Peyer's patch (tissue), 4 donors: ENCODE measurements around the gene ENAH.

Experiments
- CTCF ChIP-seq, 6 experiments: fragments of 450-650 bp in 4 of 6; fragments of 200-600 bp in 2 of 6; sonication (generic) in 1 of 6; IDR thresholded peaks; one replicate each; pipeline ENCODE4 v1.5.1; 2017 to 2019; ENCODE audit warnings: antibody characterized with exemption in 6 of 6, mild to moderate bottlenecking in 3 of 6, moderate library complexity in 1 of 6
- POLR2A ChIP-seq, 2 donors: fragments of 450-650 bp; IDR thresholded peaks; one replicate each; pipeline ENCODE4 v1.5.1; 2017; ENCODE audit warnings: antibody characterized with exemption in 2 of 2, mild to moderate bottlenecking in 2 of 2, moderate library complexity in 2 of 2

GRCh38 chr1:225441314-225442122 lies 211.4 kb downstream of the ENAH start:
- TF ChIP-seq CTCF (IDR thresholded peaks at IDR 0.05) (peak in 4 of 6 experiments; percentile 32 to 44 (median 42)), POLR2A (IDR thresholded peaks at IDR 0.05) (no peak)
